GM10266 (cell line): ENCODE results near the gene DYNC1I1.

Source experiments
- DNase-seq: peaks from one replicate; pipeline ENCODE4 v3.0.0; 2012; ENCODE audit errors: extremely low spot score
- CTCF ChIP-seq: IDR thresholded peaks from 2 replicates; pipeline ENCODE4 v1.5.1; 2012; ENCODE audit warnings: mild to moderate bottlenecking, low read depth; ENCODE audit not compliant: control insufficient read depth, insufficient read depth; ENCODE audit errors: missing control alignments

DYNC1I1 gene

GRCh38 chr7:95772771-95773581, 622 bp downstream of the DYNC1I1 start:
- no peak for TF ChIP-seq CTCF
- DNase-seq, result no peak

GRCh38 chr7:95776561-95777185, 4.3 kb downstream of the DYNC1I1 start:
- no peak for TF ChIP-seq CTCF

GRCh38 chr7:95777269-95777668, 4.9 kb downstream of the DYNC1I1 start:
- no peak for DNase-seq
- TF ChIP-seq CTCF, result no peak

More at GRCh38 chr7:95776561-95777185, 4.3 kb downstream of the DYNC1I1 start:
- no peak for DNase-seq

GRCh38 chr7:95780665-95781064, 8.3 kb downstream of the DYNC1I1 start:
- DNase-seq, result no peak
- TF ChIP-seq CTCF, result no peak

GRCh38 chr7:95781961-95782586, 9.7 kb downstream of the DYNC1I1 start:
- DNase-seq, result no peak
- TF ChIP-seq CTCF, result no peak

- no peak for DNase-seq
- no peak for TF ChIP-seq CTCF
Observed at GRCh38 chr7:95784796-95785195, 12.4 kb downstream of the DYNC1I1 start.
